ENCODE results near the gene RENBP.

DNA sequence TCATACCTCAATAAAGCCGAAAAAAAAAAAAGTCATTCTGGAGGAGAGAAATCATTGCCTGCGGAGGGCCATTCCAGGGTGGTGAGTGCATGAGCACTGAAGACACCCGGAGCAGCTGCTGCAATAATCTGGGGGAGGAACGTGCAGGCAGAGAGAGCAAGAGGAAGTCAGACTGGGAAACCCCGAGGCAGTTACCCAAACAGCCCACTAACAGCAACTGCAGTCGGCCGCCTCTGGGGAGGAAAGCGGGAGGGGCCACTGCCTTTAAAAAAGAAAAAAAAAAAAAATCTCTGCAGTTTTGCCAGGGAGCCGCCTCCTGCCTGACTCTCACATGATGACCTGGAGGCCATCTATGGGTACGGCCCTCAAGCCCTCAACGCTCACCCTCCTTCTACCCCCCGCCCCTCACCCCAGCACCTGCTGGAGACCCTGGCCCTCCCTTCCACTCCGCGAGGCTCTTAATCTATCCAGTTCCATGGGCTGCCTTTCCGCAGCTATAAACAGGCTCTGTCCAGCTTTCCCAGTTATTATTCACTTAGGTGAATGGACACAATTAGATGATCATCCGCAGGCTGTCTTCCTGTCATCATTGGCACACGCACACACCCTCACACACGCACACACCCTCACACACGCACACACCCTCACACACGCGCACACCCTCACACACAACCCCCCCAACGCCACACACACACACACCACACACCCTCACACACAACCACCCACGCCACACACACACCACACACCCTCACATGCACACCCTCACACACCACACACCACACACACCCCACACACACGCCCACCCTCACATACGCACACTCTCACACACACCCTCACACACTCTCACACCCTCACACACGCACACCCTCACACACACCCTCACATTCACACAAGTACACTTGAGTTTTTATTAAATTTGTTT lies 43.4 kb downstream of the RENBP start:
- TF ChIP-seq, protein P1, sequence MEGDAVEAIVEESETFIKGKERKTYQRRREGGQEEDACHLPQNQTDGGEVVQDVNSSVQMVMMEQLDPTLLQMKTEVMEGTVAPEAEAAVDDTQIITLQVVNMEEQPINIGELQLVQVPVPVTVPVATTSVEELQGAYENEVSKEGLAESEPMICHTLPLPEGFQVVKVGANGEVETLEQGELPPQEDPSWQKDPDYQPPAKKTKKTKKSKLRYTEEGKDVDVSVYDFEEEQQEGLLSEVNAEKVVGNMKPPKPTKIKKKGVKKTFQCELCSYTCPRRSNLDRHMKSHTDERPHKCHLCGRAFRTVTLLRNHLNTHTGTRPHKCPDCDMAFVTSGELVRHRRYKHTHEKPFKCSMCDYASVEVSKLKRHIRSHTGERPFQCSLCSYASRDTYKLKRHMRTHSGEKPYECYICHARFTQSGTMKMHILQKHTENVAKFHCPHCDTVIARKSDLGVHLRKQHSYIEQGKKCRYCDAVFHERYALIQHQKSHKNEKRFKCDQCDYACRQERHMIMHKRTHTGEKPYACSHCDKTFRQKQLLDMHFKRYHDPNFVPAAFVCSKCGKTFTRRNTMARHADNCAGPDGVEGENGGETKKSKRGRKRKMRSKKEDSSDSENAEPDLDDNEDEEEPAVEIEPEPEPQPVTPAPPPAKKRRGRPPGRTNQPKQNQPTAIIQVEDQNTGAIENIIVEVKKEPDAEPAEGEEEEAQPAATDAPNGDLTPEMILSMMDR (IDR thresholded peaks at IDR 0.05) = no peak
- TF ChIP-seq POLR2A (IDR thresholded peaks at IDR 0.05) = no peak
